Left ventricle myocardium inferior (tissue), 1 donor: ENCODE data around the gene SMNDC1. TPM values are rescaled to one million over a fixed set of nuclear protein-coding genes. Genes with fewer than 3 reads are reported as not detected.
"Not testable (repeated sequence)": the region's sequence is repeated elsewhere in the genome, so short reads cannot be mapped to it uniquely, and the experiment has no call there.

ENCODE experiments used
- DNase-seq: peaks from one replicate; pipeline ENCODE4 v3.0.0-alpha.2; 2020
- H3K27ac ChIP-seq: fragments of 200-600 bp; replicated peaks from 2 replicates; pipeline ENCODE4 v1.8.0; 2021
- H3K27me3 ChIP-seq: fragments of 200-600 bp; 2 replicates; pipeline ENCODE4 v1.8.0; 2021; ENCODE audit warnings: low read depth
- H3K36me3 ChIP-seq: fragments of 200-600 bp; 2 replicates; pipeline ENCODE4 v1.8.0; 2021
- H3K4me1 ChIP-seq: fragments of 200-600 bp; 2 replicates; pipeline ENCODE4 v1.8.0; 2021
- H3K4me3 ChIP-seq: fragments of 200-600 bp; 2 replicates; pipeline ENCODE4 v1.8.0; 2021; ENCODE audit warnings: mild to moderate bottlenecking, moderate library complexity
- H3K9me3 ChIP-seq: fragments of 200-600 bp; replicated peaks from 2 replicates; pipeline ENCODE4 v1.8.0; 2021
- intact Hi-C: fragments of 100-400 bp; cut with micrococcal nuclease; formaldehyde crosslinking; loops from one replicate; pipeline ENCODE4 v1.11.0; 2022
- total RNA-seq: library from RNA; stranded (reverse); fragmentation: NEBNext Ultra II Directional; extraction: Animal tissue kit (Norgen Biotek cat#: 25700); gene quantifications from one replicate; pipeline ENCODE4 v1.2.1, GENCODE V29; 2021
- TF ChIP-seq, protein P1 (sequence below): fragments of 200-600 bp; IDR thresholded peaks from 2 replicates; pipeline ENCODE4 v1.8.0; 2021; ENCODE audit warnings: antibody characterized with exemption, mild to moderate bottlenecking, borderline replicate concordance
- donor health status: DM: no; HTN: yes; CAD: no; lungs with severe emphysema.

Gene SMNDC1
- total RNA-seq, 1 donor from 2014 or later, result 24.1 TPM

DNA sequence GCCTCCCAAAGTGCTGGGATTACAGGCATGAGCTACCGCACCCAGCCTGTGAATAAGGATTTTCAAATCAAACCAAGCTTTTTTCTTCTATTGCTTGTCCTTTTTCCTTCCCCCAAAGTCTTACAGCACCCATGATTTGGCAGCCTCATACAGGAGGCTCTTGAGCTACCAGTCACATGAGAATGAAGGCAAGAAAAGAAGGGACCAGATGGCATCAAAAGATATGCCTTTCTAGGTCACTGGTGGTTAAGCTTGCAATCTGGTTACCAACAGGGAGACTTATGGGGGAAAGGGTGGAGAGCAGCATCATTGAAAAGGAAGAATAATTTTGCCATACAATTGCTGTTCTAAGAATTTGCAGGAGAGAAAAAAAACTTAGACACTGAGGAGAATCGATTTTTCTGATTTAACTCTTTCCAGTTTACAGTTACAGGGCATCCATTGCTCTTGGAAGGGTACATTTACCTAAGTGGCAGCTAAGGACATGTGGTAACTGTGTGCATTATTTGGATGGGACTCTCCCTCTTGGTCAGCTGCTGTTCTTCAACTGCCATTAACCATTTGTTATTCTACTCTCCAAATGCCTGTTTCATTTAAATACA is 29.5 kb downstream of the SMNDC1 start:
- Histone ChIP-seq H3K36me3 (peaks cover 6% of the 10 kb centered on the region), H3K4me3 (no peak overlapping the region), H3K9me3 (no peaks in the 10 kb centered on the region), H3K27ac (peak overlapping the region; percentile 92), H3K4me1 (peaks cover 96% of the 10 kb centered on the region), H3K27me3 (no peaks in the 10 kb centered on the region)
- TF ChIP-seq, protein P1, sequence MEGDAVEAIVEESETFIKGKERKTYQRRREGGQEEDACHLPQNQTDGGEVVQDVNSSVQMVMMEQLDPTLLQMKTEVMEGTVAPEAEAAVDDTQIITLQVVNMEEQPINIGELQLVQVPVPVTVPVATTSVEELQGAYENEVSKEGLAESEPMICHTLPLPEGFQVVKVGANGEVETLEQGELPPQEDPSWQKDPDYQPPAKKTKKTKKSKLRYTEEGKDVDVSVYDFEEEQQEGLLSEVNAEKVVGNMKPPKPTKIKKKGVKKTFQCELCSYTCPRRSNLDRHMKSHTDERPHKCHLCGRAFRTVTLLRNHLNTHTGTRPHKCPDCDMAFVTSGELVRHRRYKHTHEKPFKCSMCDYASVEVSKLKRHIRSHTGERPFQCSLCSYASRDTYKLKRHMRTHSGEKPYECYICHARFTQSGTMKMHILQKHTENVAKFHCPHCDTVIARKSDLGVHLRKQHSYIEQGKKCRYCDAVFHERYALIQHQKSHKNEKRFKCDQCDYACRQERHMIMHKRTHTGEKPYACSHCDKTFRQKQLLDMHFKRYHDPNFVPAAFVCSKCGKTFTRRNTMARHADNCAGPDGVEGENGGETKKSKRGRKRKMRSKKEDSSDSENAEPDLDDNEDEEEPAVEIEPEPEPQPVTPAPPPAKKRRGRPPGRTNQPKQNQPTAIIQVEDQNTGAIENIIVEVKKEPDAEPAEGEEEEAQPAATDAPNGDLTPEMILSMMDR, result no peak
- no peak for DNase-seq
- intact Hi-C loops, result loop anchor here (5.0 to 10.0 kb wide), 2 partner anchors 53 to 390 kb away; no protein-coding TSS in a partner anchor

DNA sequence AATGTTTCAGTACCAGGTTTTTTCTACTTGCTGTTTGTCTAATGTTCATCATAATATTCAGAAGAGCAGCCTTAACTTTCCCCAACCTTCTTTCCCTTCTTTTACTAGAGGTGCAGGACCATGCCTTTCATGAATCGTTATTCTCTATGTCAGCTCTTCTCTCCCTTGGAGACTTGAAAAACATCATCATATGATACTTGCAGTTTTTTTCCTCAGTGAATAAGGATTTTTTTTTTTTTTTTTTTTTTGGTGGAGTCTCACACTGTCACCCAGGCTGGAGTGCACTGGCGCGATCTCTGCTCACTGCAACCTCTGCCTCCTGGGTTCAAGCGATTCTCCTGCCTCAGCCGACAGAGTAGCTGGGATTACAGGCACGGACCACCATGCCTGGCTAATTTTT is 30.1 kb downstream of the SMNDC1 start:
- Histone ChIP-seq H3K4me1 (peaks cover 99% of the 10 kb centered on the region), H3K27ac (peak overlapping the region; percentile 92)

DNA sequence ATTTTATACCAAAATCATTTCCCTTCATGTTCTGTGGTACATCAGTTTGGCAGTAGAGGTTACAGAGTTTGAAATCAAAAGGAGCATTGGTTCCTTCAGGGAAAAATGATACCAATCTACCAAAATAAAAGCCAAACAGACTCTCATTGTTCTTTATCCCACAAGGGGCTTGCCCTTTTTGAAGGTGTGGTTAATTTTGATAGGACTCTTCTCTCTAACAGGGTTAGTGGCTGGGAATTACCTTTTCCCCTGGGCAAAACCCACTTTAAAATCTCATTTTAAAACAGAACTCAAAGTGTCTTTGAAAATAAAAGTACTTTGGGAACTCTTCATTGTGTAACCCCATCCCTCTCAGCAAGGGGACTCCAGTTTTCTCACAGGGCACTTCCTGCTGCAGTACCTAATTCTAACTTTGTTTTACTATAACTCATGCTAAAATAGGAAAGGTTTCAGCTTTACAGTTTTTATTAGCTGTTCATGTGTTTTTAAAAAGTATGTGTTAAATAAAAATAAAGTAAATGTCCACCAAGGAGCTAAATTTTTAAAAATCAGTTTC is 30.6 kb downstream of the SMNDC1 start:
- Histone ChIP-seq H3K36me3 (no peaks in the 10 kb centered on the region), H3K9me3 (no peaks in the 10 kb centered on the region), H3K27me3 (no peaks in the 10 kb centered on the region), H3K4me1 (peaks cover 99% of the 10 kb centered on the region), H3K4me3 (no peak overlapping the region), H3K27ac (peak overlapping the region; percentile 92)
- TF ChIP-seq, protein P1, result peak; percentile 13
- intact Hi-C loops, result loop anchor here (10.0 kb wide), 1 partner anchor 389 kb away; no protein-coding TSS in a partner anchor
- no peak for DNase-seq

More for the DNA sequence above, 30.1 kb downstream of the SMNDC1 start:
- intact Hi-C loops, result loop anchor here (5.0 to 10.0 kb wide), 2 partner anchors 52 to 390 kb away; no protein-coding TSS in a partner anchor
- Histone ChIP-seq H3K4me3 (no peak overlapping the region), H3K27me3 (no peaks in the 10 kb centered on the region), H3K9me3 (no peaks in the 10 kb centered on the region), H3K36me3 (no peaks in the 10 kb centered on the region)
- TF ChIP-seq, protein P1, result no peak
- no peak for DNase-seq

DNA sequence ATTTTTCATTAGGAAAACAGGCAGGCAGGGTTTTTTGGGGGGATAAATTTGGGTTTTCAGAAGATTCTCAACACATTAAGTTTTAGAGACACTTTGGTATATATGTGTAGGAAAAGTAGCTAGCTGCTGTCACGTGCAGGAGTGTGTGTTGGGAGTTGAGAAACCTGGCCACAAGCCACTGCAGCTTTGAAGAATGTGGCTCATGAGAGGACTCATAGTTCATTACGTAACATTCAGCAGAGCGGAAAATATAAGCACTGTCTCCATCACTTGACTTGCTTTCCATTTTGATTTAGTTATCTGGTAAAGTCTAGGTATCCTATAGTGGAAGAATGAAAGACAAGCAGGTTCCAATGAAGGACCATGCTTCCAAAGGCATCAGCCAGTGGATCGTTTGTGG is 31.2 kb downstream of the SMNDC1 start:
- H3K4me3 ChIP-seq, result no peak overlapping the region
- TF ChIP-seq, protein P1, result no peak
- peak; percentile 72 for DNase-seq
- no peaks in the 10 kb centered on the region for H3K27me3 ChIP-seq
- peak overlapping the region; percentile 92 for H3K27ac ChIP-seq
- no peaks in the 10 kb centered on the region for H3K9me3 ChIP-seq
- intact Hi-C loops, result loop anchor here (10.0 kb wide), 1 partner anchor 389 kb away; no protein-coding TSS in a partner anchor
- H3K36me3 ChIP-seq, result no peaks in the 10 kb centered on the region
- peaks cover 99% of the 10 kb centered on the region for H3K4me1 ChIP-seq

DNA sequence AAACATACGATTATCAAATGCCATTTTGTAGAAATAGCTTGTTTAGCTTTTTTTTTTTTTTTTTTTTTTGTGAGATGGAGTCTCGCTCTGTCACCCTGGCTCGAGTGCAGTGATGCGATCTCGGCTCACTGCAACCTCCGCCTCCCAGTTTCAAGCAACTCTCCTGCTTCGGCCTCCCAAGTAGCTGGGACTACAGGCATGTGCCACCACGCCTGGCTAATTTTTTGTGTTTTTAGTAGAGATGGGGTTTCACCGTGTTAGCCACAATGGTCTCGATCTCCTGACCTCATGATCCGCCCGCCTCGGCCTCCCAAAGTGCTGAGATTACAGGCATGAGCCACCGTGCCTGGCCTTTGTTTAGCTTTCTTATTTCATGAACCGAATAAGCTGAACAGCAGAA is 31.7 kb downstream of the SMNDC1 start:
- H3K27me3 ChIP-seq, H3K36me3 ChIP-seq, H3K4me3 ChIP-seq, DNase-seq, H3K9me3 ChIP-seq: not testable (repeated sequence)
- Histone ChIP-seq H3K4me1 (peaks cover 99% of the 10 kb centered on the region), H3K27ac (peak overlapping the region; percentile 92)
- intact Hi-C loops, result loop anchor here (10.0 kb wide), 1 partner anchor 388 kb away; no protein-coding TSS in a partner anchor
